Muscle of back (tissue), 11 donors: ENCODE results near the gene SLC49A3. TPM values are rescaled to one million over a fixed set of nuclear protein-coding genes. Genes with fewer than 3 reads are reported as not detected.
A peak's percentile ranks its signal among the peaks of the same experiment; 100 is the strongest.

Experiments
- DNase-seq, 3 donors: peaks; one replicate each; pipeline versions ENCODE4 v3.0.0 to v3.0.0-alpha.2; 2013
- polyA plus RNA-seq, 10 donors: library from polyadenylated mRNA; unstranded; fragments of 120-200 nt; gene quantifications; one replicate each; pipeline ENCODE4 v1.2.1, GENCODE V29; 2013; ENCODE audit not compliant: insufficient read length in 10 of 10

Gene SLC49A3
- polyA plus RNA-seq, 10 donors = 9.0 to 25.2 (median 15.9) TPM

DNA sequence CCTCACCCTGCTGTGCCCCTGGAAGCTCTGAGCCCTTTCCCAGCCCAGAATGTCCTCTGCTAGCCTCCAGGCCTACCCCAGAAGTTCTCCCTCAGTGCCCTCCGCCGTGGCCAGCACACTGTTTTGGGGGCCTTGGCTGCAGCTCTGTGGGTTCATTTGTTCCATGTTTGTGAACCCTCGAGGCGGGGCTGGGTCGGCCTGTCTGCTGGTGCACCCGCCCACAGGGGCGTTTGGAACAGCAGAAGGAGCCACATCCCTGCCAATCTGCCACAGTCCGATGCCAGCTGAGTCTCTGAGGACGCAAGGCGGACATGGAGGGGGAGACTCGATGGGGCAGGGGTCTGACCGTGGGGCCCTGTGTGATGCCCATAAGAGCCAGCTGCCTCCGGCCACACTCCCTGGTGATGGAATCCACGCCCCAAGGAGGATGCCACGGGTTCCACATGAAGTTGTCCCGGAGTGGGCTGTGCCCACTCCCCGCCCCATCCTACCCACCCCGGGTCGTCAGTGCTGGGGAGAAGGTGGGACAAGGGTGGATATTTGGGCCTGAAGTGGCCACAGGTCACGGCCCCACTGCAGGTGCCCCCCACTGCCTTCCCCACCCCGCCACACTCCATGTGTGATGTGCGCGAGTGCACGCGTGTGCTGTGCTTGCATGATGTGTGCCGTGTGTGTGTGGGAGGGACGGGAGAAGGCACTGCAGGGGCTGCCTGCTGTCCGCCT, 22.0 kb downstream of the SLC49A3 start:
- no peak for DNase-seq

DNA sequence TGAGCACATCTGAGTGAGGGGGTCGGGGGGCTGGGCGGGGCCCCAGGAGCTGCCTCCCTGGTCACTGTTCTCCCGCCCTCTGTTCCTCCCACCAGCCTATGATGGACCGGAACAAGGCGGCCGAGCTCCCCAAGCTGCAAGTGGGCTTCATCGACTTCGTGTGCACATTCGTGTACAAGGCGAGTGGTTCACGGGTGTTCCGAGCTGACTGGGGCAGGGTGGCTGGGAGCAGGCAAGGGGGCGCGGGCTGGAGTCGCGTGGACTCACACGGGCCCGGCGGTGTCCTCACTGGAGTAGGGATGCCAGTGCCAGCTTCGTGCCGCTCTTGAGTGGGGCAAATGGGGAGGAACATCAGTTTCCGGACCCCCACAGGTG, 22.5 kb downstream of the SLC49A3 start:
- DNase-seq = no peak

DNA sequence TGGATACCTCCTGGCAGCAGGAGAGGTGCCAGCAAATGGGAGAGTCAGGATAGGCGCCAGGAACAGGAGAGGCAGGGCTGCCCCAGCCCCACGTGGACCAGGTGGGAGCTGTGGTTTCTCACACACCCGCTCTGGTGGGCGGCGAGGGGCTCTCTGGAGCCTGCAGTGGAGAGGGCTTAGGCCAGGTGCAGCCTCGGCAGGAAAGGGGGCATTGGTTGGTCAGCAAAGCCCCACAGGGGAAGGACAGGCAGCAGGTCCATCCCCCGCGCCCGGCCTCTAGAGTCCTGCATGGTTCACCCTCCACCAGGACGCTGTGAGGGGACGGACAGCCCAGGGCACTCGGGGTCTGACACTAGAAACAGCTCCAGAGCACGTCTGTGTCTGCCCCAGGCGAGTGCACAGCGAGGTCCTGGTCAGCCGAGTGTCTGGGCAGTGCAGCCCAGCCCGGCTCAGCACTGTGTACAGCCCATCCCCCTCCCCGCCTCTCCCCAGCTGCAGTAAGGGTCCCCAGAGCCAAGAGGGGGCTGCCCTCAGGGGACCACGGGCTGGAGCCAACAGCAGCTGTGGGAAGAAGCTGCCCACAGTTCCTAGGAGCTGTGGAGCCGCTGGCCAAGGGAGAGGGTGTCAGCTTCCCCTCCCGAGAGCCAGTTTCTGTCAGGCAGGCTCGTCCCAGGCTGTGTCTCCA, 23.1 kb downstream of the SLC49A3 start:
- no peak for DNase-seq

DNA sequence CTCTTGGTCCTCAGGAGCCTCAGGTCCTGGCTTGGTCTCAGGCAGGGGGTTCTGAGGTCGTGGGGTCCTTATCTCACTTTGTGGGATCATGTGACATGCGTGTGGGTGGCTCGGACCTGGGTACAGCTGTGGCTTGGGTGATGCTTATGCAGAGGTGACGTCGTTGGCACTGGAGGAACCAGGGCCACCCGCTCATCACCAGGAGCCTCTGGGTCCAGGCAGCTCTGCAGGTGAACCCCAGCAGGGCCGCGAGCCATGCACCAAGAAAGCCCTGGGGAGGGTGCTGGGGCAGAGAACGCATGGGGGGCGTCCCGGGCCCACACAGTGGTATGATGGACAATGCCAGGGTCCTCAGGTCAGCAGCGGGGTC, 23.6 kb downstream of the SLC49A3 start:
- no peak for DNase-seq

DNA sequence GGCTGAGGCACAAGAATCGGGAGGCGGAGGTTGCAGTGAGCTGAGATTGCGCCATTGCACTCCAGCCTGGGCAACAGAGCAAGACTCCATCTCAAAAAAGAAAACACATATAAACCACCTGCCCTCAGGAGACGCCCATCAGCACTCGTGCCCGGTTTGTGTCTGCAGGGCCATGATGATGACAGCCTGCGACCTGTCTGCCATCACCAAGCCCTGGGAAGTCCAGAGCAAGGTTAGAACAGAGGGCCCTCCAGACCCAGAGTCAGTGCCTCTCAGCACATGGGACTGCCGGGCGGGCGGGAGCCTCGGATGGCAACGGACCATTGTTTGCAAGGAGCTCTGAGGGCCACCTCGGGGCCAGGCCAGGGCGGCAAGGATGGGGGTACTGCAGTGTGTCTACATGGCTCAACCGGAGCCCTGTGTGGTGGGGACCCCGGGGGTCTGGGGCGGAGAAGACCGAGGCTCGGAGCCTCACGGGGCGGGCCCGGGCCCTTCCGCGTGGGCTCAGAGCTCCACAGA, 24.2 kb downstream of the SLC49A3 start:
- DNase-seq = peak in 1 of 3 donors; percentile 3

DNA sequence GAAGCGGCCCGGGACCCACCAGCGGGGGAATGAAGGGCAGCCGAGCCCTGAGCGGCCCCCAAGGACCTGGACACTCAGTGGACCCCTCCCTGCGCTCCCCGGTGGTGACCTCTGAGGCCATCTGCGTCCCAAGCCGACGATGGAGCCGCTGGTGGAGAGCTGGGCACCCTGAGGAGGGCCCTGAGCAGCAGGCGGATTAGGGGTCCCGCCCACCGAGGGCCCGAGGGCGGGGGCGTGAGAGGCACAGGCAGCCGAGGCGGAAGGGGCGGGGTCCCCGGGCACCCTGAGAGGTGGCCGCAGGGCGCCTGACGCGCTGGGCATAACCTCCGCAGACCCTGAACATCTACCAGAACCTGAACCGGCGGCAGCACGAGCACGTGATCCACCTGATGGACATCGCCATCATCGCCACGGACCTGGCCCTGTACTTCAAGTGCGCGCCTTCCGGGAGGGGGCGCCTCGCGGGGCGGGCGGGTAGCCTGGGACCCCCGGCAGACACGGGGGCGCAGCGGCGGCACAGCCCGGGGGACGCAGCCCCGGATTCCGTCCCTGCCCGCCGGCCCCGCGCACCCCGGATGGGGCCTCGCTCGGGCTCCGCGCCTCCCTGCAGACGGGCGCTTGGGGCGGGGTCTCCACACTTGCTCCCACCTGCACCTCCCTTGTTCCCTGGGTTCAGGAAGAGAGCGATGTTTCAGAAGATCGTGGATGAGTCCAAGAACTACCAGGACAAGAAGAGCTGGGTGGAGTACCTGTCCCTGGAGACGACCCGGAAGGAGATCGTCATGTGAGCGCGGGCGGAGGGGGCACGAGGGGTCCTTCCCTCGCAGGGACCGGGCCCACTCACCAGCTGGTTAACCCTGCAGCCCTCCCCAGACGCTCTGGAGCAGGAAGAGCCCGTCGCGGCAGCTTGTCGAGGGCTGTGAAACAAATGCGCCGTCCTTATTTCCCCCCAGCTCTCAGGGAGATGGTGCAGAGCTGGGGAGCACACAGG, 25.2 kb downstream of the SLC49A3 start:
- peak in 1 of 3 donors; percentile 78 for DNase-seq

DNA sequence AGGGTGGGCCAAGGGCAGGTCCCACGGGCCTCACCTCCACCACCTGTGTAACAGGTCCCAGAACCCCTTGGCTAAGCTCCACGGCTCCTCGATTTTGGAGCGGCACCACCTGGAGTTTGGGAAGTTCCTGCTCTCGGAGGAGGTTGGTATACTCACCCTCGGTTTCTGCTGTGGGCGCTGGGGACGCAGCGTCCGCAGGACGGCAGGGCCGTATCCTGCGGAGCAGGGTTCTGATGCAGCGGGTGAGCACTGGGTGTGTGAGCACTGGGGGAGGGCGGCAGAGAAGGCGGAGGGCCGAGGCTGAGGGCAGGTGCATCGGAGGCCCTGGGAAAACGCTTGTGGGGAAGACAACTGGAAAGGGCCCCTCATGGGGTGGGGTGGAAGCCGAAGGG, 25.9 kb downstream of the SLC49A3 start:
- no peak for DNase-seq

DNA sequence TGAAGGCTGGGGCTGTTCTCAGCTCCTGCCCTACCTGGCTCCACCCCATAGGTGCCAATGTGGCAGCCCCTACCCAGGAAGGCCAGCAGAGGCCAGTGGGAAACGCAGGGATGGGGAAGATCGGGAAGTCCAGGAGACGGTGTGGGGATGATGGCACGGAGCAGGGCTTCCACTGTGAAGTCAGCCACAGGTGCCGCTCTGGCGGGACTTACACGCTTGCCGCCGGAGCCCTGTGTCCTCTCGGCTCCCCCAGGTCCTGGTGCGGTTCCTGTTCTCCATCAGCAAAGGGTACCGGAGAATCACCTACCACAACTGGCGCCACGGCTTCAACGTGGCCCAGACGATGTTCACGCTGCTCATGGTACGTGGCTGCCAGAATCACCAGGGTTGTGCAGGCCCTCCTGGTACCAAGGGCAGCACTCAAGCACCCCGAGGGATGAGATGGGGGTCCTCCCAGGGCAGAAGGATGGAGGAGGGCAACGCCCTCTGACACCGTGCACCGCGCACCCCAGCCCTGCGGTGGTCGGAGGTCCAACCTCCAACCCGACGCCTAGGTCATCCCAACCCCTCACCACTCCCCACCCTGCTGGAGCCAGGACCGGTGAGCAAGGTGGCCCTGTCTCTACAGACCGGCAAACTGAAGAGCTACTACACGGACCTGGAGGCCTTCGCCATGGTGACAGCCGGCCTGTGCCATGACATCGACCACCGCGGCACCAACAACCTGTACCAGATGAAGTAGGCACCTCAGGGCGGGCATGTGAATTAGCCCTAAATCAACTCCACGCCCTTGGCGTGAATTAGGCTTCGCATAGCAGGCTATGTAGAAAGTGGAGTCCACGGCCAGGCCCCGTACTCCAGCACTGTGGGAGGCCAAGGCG, 26.8 kb downstream of the SLC49A3 start:
- DNase-seq = peak in 1 of 3 donors; percentile 1

DNA sequence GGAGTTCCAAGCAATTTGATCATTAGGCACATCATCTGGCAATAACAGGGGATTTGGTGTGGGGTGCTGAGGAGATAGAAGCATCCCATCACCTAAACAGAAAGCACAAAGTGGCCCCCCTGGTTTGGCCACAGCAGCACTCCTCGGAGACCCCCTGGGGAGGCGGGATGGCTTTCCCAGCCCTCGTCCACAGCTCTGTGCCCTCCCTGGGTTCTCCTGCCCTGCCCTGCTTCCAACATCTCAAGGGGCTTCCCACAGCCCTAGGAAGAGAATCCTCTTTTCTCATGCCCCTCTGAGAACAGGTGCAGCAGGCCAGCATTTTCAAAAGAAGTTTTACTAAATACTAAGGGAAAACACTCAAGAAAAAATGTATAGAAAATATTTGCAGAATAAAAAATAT, 27.7 kb downstream of the SLC49A3 start:
- DNase-seq = peak in 1 of 3 donors; percentile 0

DNA sequence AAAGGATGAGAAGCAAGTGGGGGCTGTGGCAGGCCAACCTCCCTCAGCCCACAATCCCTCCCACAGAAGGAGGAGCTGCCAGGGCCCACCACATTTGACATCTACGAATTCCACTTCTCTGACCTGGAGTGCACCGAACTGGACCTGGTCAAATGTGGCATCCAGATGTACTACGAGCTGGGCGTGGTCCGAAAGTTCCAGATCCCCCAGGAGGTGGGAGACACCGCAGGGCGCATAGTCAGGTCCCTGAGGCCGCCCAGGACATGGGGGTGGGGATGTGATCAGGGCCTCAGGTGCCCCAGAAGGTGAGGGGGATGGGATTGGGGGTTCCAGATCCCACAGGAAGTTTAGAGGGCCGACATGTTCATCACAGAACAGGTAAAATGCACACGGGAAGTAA, 28.6 kb downstream of the SLC49A3 start:
- no peak for DNase-seq

DNA sequence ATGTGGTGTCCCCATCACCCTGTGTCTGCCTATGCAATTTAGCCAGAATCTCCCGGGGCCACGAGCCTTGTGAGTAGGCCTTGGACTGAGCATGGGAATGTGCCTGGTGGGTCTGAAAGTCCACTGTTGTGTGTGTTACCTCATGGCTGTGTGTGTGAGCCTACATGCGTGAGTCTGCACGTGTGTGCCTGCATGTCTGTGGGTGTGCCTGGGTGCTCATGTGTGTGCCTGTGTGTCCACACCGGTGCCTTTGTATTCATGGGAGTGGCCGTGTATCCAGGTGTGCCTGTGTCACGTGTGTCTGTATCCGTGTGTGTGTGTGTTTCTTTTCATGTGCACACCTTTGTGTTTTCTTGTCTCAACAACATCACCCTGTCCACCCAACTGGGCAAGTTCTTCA, 29.1 kb downstream of the SLC49A3 start:
- DNase-seq = no peak

DNA sequence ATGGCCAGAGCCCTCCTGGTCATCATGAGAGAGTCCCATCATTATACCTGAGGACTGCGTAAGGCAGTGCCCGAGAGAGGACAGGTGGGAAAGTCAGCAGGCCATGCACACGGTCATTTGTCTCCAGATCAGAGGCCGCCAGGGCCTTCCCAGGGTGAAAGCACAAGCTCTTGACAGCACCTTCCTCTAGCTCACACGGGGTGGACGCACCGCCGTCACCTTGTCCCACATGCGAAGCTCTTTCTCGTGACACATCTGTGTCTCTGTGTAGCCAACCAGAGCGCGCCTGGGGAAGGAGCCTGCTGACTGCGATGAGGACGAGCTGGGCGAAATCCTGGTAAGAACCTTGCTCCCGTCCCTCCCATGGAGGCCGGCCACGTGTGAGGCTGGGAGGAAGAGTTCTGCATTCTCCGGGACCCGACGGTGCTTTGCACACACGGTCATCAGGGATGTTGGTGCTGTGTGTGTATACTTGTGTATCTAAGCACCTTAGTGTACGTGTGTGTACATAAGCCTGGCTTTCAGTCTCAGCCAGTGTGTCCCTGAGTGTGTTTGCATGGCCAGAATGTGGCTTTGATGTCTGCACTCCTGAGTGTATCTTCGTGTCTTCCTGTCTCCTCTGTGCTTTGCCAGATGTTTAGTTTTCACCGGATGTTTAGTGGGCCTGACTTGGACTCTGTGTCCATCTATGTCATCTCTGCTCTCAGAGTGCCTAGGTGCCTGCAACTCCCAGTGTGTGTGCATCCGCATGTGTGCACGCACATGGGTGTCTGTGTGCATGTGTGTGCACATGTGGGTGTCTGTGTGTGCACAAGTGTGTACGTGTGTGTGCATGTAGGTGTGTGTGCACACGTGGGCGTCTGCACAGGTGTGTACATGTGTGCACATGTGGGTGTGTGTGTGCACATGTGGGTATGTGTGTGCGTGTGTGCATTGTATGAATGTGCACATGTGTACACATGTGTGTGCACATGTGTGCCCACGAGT, 30.0 kb downstream of the SLC49A3 start:
- DNase-seq = no peak

DNA sequence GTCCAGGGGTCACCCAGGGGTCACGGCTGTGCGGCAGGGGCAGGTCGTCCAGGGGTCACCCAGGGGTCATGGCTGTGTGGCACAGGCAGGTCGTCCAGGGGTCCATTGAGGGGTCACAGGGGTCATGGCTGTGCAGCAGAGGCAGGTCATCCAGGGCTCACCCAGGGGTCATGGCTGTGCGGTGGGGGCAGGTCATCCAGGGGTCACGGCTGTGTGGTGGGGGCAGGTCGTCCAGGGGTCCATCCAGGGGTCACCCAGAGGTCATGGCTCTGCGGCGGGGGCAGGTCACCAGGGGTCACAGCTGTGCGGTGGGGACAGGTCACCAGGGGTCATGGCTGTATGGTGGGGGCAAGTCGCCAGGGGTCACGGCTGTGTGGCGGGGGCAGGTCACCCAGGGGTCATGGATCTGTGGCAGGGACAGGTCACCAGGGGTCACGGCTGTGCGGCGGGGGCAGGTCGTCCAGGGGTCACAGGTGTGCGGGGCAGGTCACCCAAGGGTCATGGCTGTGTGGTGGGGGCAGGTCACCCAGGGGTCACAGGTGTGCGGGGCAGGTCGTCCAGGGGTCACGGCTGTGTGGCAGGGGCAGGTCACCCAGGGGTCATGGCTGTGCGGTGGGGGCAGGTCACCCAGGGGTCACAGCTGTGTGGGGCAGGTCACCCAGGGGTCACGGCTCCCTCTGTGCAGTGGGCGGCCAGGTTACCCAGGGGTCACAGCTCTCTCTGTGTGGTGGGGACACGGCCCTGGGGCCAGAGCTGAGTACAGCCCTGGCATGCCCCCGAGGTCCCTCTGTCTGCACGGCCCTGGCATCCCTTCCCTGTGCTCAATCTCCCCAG, 30.9 kb downstream of the SLC49A3 start:
- no peak for DNase-seq

DNA sequence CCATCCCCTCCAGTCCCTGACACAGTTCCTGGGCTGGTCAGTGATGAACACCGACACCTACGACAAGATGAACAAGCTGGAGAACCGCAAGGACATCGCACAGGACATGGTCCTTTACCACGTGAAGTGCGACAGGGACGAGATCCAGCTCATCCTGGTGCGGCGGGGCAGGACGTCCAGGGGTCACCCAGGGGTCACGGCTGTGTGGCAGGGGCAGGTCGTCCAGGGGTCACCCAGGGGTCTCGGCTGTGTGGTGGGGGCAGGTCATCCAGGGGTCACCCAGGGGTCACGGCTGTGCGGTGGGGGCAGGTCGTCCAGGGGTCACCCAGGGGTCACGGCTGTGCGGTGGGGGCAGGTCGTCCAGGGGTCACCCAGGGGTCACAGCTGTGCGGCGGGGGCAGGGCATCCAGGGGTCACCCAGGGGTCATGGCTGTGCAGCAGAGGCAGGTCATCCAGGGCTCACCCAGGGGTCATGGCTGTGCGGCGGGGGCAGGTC, 31.6 kb downstream of the SLC49A3 start:
- DNase-seq = no peak

DNA sequence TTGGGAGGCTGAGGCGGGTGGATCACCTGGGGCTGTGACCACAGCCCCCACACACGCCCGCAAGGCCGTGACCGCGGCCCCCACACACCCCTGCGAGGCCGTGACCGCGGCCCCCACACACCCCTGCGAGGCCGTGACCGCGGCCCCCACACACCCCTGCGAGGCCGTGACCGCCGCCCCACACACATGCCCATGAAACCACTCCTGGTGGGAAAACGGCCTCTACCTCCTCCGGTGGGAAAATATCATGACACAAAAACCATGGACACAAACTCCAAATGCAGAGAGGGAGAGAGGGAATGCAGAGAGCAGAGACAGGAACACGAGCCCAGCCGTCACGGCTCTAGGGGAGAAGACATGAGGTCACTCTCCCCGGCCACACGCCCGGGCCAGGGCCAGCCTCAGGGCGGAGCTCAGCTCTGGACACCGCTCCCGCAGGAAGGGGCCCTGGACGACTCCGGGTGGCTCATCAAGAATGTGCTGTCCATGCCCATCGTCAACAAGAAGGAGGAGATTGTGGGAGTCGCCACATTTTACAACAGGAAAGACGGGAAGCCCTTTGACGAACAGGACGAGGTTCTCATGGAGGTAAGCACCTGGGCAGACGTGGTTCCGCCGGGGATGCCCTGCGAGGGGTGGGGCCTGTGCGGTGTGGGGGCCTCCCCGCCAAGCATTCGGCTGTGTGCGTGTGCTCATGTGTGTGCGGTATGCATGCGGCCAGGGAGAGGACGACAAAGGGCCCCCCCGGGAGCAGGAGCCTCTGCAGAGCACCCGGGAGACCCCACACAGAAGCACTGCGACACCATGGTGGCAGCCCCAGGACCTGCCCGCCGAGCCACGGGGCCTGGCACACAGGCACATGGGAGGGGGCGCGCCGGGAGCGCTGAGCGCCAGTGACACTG, 32.3 kb downstream of the SLC49A3 start:
- no peak for DNase-seq

DNA sequence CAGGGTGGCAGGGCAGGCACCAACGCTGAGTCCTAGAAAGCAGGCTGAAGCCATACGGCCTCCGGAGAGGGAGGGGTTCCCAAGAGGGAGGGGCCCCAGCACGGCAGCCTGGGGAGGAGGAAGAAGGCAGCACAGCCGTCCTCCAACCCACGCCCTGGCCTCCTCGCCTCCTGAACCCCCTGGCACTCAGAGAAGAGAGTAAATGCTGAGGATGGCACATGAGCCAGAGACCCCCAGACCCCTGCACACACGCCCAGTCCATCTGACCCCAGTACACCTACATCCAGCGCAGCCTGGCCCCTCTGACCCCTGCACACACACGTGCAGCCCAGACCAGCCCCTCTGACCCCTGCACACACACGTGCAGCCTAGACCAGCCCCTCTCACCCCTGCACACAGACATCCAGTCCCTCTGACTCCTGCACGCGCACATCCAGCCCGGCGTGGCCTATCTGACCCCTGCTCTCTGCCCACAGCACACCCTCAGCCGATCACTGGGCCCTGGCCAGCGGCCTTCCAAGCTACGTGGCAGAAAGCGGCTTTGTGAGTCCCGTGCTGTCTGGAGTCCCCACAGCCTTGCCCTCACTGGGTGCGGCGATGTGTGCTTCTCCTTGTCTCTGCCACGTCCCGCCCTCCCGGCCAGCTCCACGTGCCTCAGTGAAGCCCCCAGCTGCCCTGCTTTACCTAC, 33.3 kb downstream of the SLC49A3 start:
- no peak for DNase-seq

DNA sequence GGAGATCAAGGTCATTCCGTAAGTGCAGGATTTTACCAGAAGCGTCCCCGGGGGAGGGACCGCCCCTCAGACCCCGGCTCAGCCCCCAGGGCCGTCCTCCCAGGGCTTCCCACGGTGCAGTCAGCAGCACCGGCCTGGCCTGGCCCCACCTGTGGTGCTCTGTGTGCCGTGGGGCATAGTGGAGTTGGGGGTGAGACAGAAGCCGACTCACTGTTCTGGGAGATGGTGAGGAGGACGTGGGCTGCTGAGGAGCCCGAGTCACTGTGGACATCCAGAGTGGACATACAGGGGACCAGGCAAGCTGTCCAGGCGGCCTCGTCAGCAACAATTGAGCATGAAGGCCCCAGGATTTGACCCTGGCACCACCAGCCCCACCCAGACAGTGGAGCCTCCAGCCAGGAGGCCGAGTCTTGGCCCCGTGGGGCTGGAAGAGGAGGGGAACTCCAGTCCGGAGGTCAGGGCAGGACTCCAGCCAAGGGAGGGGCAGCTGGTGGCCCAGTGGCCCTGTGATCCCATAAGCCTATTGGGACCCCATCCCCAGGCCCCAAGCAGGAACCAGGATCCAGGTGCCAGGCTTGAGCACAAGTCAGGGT, 34.0 kb downstream of the SLC49A3 start:
- DNase-seq = no peak
